BLaER1 (cell line): Measurements from ENCODE around the gene TMTC2.

ENCODE experiments used
- H3K27ac ChIP-seq: shearing (Covaris generic); formaldehyde crosslinking; 2 replicates; pipeline ENCODE4 v1.8.1; 2022
- H3K27me3 ChIP-seq: shearing (Covaris generic); formaldehyde crosslinking; 2 replicates; pipeline ENCODE4 v1.8.1; 2022
- H3K36me3 ChIP-seq: shearing (Covaris generic); formaldehyde crosslinking; 2 replicates; pipeline ENCODE4 v1.8.1; 2022
- H3K4me1 ChIP-seq: shearing (Covaris generic); formaldehyde crosslinking; 2 replicates; pipeline ENCODE4 v1.8.1; 2022
- H3K4me2 ChIP-seq: shearing (Covaris generic); formaldehyde crosslinking; 2 replicates; pipeline ENCODE4 v1.8.1; 2022
- H3K4me3 ChIP-seq: shearing (Covaris generic); formaldehyde crosslinking; 2 replicates; pipeline ENCODE4 v1.8.1; 2022
- H3K9ac ChIP-seq: shearing (Covaris generic); formaldehyde crosslinking; 2 replicates; pipeline ENCODE4 v1.8.1; 2022
- H3K9me3 ChIP-seq: shearing (Covaris generic); formaldehyde crosslinking; 2 replicates; pipeline ENCODE4 v1.8.1; 2022
- H4K20me1 ChIP-seq: shearing (Covaris generic); formaldehyde crosslinking; 2 replicates; pipeline ENCODE4 v1.8.1; 2022
- Cebpa-rat ChIP-seq: shearing (Covaris generic); IDR thresholded peaks from 2 replicates; pipeline ENCODE4 v1.8.1; 2022

TMTC2 gene

GRCh38 chr12:82723891-82724290 is 37.2 kb downstream of the TMTC2 start:
- Histone ChIP-seq H3K4me1 (no peaks in the 10 kb centered on the region), H3K4me2 (no peak overlapping the region), H3K9ac (no peak overlapping the region), H3K4me3 (no peak overlapping the region), H3K36me3 (no peaks in the 10 kb centered on the region), H3K27me3 (no peaks in the 10 kb centered on the region), H3K27ac (no peak overlapping the region), H4K20me1 (no peaks in the 10 kb centered on the region), H3K9me3 (peaks cover 7% of the 10 kb centered on the region)
- no peak for TF ChIP-seq Cebpa-rat

GRCh38 chr12:82725741-82726140 is 39.0 kb downstream of the TMTC2 start:
- H3K9me3 ChIP-seq, result peaks cover 11% of the 10 kb centered on the region
- H3K36me3 ChIP-seq, result no peaks in the 10 kb centered on the region
- TF ChIP-seq Cebpa-rat, result no peak

GRCh38 chr12:82727886-82728285 is 41.2 kb downstream of the TMTC2 start:
- Histone ChIP-seq H3K4me1 (no peaks in the 10 kb centered on the region), H3K27ac (no peak overlapping the region), H3K9me3 (peaks cover 11% of the 10 kb centered on the region), H4K20me1 (no peaks in the 10 kb centered on the region), H3K27me3 (no peaks in the 10 kb centered on the region), H3K9ac (no peak overlapping the region), H3K36me3 (no peaks in the 10 kb centered on the region), H3K4me3 (no peak overlapping the region), H3K4me2 (no peak overlapping the region)
- no peak for TF ChIP-seq Cebpa-rat

More at GRCh38 chr12:82725741-82726140, 39.0 kb downstream of the TMTC2 start:
- no peaks in the 10 kb centered on the region for H3K4me1 ChIP-seq
- no peak overlapping the region for H3K27ac ChIP-seq
- no peaks in the 10 kb centered on the region for H4K20me1 ChIP-seq
- no peak overlapping the region for H3K4me3 ChIP-seq
- no peak overlapping the region for H3K4me2 ChIP-seq
- no peak overlapping the region for H3K9ac ChIP-seq
- H3K27me3 ChIP-seq, result no peaks in the 10 kb centered on the region

- Histone ChIP-seq H3K9me3 (peaks cover 11% of the 10 kb centered on the region), H3K27ac (no peak overlapping the region), H3K9ac (no peak overlapping the region), H3K36me3 (no peaks in the 10 kb centered on the region), H3K4me2 (no peak overlapping the region), H3K4me1 (no peaks in the 10 kb centered on the region), H4K20me1 (no peaks in the 10 kb centered on the region), H3K27me3 (no peaks in the 10 kb centered on the region), H3K4me3 (no peak overlapping the region)
- TF ChIP-seq Cebpa-rat, result no peak
Observed at GRCh38 chr12:82728710-82729109, 42.0 kb downstream of the TMTC2 start.

- no peak for TF ChIP-seq Cebpa-rat
- Histone ChIP-seq H3K4me3 (no peak overlapping the region), H3K36me3 (no peaks in the 10 kb centered on the region), H3K9ac (no peak overlapping the region), H3K4me2 (no peak overlapping the region), H4K20me1 (no peaks in the 10 kb centered on the region), H3K9me3 (peaks cover 11% of the 10 kb centered on the region), H3K27ac (no peak overlapping the region), H3K27me3 (no peaks in the 10 kb centered on the region), H3K4me1 (no peaks in the 10 kb centered on the region)
Observed at GRCh38 chr12:82730953-82731459, 44.3 kb downstream of the TMTC2 start.

- TF ChIP-seq Cebpa-rat, result no peak
- Histone ChIP-seq H3K9ac (no peak overlapping the region), H3K9me3 (no peaks in the 10 kb centered on the region), H3K36me3 (no peaks in the 10 kb centered on the region), H3K27me3 (no peaks in the 10 kb centered on the region), H3K4me2 (no peak overlapping the region), H3K4me1 (no peaks in the 10 kb centered on the region), H3K27ac (no peak overlapping the region), H3K4me3 (no peak overlapping the region), H4K20me1 (no peaks in the 10 kb centered on the region)
Observed at GRCh38 chr12:82740129-82741000, 53.7 kb downstream of the TMTC2 start.

- Histone ChIP-seq H4K20me1 (no peaks in the 10 kb centered on the region), H3K9me3 (no peaks in the 10 kb centered on the region), H3K27me3 (no peaks in the 10 kb centered on the region), H3K4me1 (no peaks in the 10 kb centered on the region), H3K27ac (no peak overlapping the region), H3K9ac (no peak overlapping the region), H3K4me3 (no peak overlapping the region), H3K36me3 (no peaks in the 10 kb centered on the region), H3K4me2 (no peak overlapping the region)
- TF ChIP-seq Cebpa-rat, result no peak
Observed at GRCh38 chr12:82745063-82745674, 58.5 kb downstream of the TMTC2 start.

- Histone ChIP-seq H3K9me3 (no peaks in the 10 kb centered on the region), H3K9ac (no peak overlapping the region), H3K4me1 (no peaks in the 10 kb centered on the region), H3K4me2 (no peak overlapping the region), H3K4me3 (no peak overlapping the region), H3K27me3 (no peaks in the 10 kb centered on the region), H3K36me3 (no peaks in the 10 kb centered on the region), H4K20me1 (no peaks in the 10 kb centered on the region), H3K27ac (no peak overlapping the region)
- no peak for TF ChIP-seq Cebpa-rat
Observed at GRCh38 chr12:82745807-82746206, 59.1 kb downstream of the TMTC2 start.

- Histone ChIP-seq H3K27me3 (no peaks in the 10 kb centered on the region), H3K9ac (no peak overlapping the region), H4K20me1 (no peaks in the 10 kb centered on the region), H3K4me2 (no peak overlapping the region), H3K9me3 (no peaks in the 10 kb centered on the region), H3K36me3 (no peaks in the 10 kb centered on the region), H3K27ac (no peak overlapping the region), H3K4me3 (no peak overlapping the region), H3K4me1 (no peaks in the 10 kb centered on the region)
- no peak for TF ChIP-seq Cebpa-rat
Observed at GRCh38 chr12:82746668-82747067, 60.0 kb downstream of the TMTC2 start.

GRCh38 chr12:82749015-82749414 is 62.3 kb downstream of the TMTC2 start:
- Histone ChIP-seq H3K36me3 (no peaks in the 10 kb centered on the region), H3K4me2 (no peak overlapping the region), H3K27me3 (no peaks in the 10 kb centered on the region), H3K4me3 (no peak overlapping the region), H3K9ac (no peak overlapping the region), H3K27ac (no peak overlapping the region), H3K4me1 (no peaks in the 10 kb centered on the region), H4K20me1 (no peaks in the 10 kb centered on the region), H3K9me3 (no peaks in the 10 kb centered on the region)
- TF ChIP-seq Cebpa-rat, result no peak
